T-helper 2 cell treated with Interferon-gamma antibody and Interleukin-4, amounts not matched to agents 5 μg/mL and 100 μg/mL, for 36 hours (primary cell): ENCODE data around the gene ACBD5.
A peak's percentile ranks its signal among the peaks of the same experiment; 100 is the strongest.
"Not testable (repeated sequence)": the region's sequence is repeated elsewhere in the genome, so short reads cannot be mapped to it uniquely, and the experiment has no call there.

Experiments
- DNase-seq: peaks from one replicate; pipeline ENCODE4 v3.0.0; 2021; ENCODE audit warnings: low spot score
- H3K27ac Mint-ChIP-seq: one replicate; pipeline ENCODE4 v1.8.0; 2021; ENCODE audit warnings: mild to moderate bottlenecking, mixed read lengths
- H3K27me3 Mint-ChIP-seq: one replicate; pipeline ENCODE4 v1.8.0; 2021; ENCODE audit warnings: low read depth, mixed read lengths
- H3K36me3 Mint-ChIP-seq: one replicate; pipeline ENCODE4 v1.8.0; 2021; ENCODE audit warnings: low read depth, mixed read lengths
- H3K4me1 Mint-ChIP-seq: one replicate; pipeline ENCODE4 v1.8.0; 2021; ENCODE audit warnings: low read depth, mixed read lengths
- H3K4me3 Mint-ChIP-seq: one replicate; pipeline ENCODE4 v1.8.0; 2022; ENCODE audit warnings: mild to moderate bottlenecking, moderate library complexity, mixed read lengths
- H3K9me3 Mint-ChIP-seq: one replicate; pipeline ENCODE4 v1.8.0; 2021; ENCODE audit warnings: mixed read lengths

The ACBD5 gene

GRCh38 chr10:27247006-27247405 is 6.4 kb upstream of the ACBD5 start:
- Mint-ChIP-seq H3K4me3 (no peak overlapping the region), H3K9me3 (no peaks in the 10 kb centered on the region)

GRCh38 chr10:27245836-27246235 is 5.2 kb upstream of the ACBD5 start:
- peaks cover 15% of the 10 kb centered on the region for H3K4me1 Mint-ChIP-seq
- H3K27me3 Mint-ChIP-seq: no peaks in the 10 kb centered on the region
- no peaks in the 10 kb centered on the region for H3K9me3 Mint-ChIP-seq
- no peak for DNase-seq
- no peak overlapping the region for H3K27ac Mint-ChIP-seq
- H3K4me3 Mint-ChIP-seq: no peak overlapping the region
- peaks cover 3% of the 10 kb centered on the region for H3K36me3 Mint-ChIP-seq

More at GRCh38 chr10:27247006-27247405, 6.4 kb upstream of the ACBD5 start:
- Mint-ChIP-seq H3K27me3 (no peaks in the 10 kb centered on the region), H3K27ac (no peak overlapping the region), H3K36me3 (peaks cover 3% of the 10 kb centered on the region), H3K4me1 (peaks cover 9% of the 10 kb centered on the region)
- DNase-seq: no peak

GRCh38 chr10:27244976-27245375 is 4.4 kb upstream of the ACBD5 start:
- no peak overlapping the region for H3K4me3 Mint-ChIP-seq
- H3K27me3 Mint-ChIP-seq: no peaks in the 10 kb centered on the region
- peaks cover 5% of the 10 kb centered on the region for H3K36me3 Mint-ChIP-seq
- H3K27ac Mint-ChIP-seq: no peak overlapping the region
- no peak for DNase-seq
- H3K4me1 Mint-ChIP-seq: peaks cover 15% of the 10 kb centered on the region
- no peaks in the 10 kb centered on the region for H3K9me3 Mint-ChIP-seq

GRCh38 chr10:27242951-27243551 is 2.5 kb upstream of the ACBD5 start:
- peak overlapping the region; percentile 97 for H3K27ac Mint-ChIP-seq
- peak overlapping the region; percentile 92 for H3K4me3 Mint-ChIP-seq
- H3K27me3 Mint-ChIP-seq: no peaks in the 10 kb centered on the region
- DNase-seq: peak; percentile 73
- H3K4me1 Mint-ChIP-seq: peaks cover 20% of the 10 kb centered on the region
- peaks cover 5% of the 10 kb centered on the region for H3K36me3 Mint-ChIP-seq
- H3K9me3 Mint-ChIP-seq: no peaks in the 10 kb centered on the region

GRCh38 chr10:27242473-27242950 is 1.9 kb upstream of the ACBD5 start:
- H3K4me3 Mint-ChIP-seq: peak overlapping the region; percentile 92
- H3K27me3 Mint-ChIP-seq: no peaks in the 10 kb centered on the region
- peak overlapping the region; percentile 97 for H3K27ac Mint-ChIP-seq
- no peak for DNase-seq
- peaks cover 20% of the 10 kb centered on the region for H3K4me1 Mint-ChIP-seq
- peaks cover 5% of the 10 kb centered on the region for H3K36me3 Mint-ChIP-seq
- no peaks in the 10 kb centered on the region for H3K9me3 Mint-ChIP-seq

GRCh38 chr10:27241652-27242472 is 1.3 kb upstream of the ACBD5 start:
- Mint-ChIP-seq H3K4me3 (peak overlapping the region; percentile 92), H3K27me3 (no peaks in the 10 kb centered on the region), H3K36me3 (peaks cover 5% of the 10 kb centered on the region), H3K4me1 (peaks cover 20% of the 10 kb centered on the region), H3K9me3 (no peaks in the 10 kb centered on the region), H3K27ac (peak overlapping the region; percentile 97)
- peak; percentile 91 for DNase-seq

- Mint-ChIP-seq H3K4me1 (peaks cover 20% of the 10 kb centered on the region), H3K27ac (peak overlapping the region; percentile 97), H3K36me3 (peaks cover 5% of the 10 kb centered on the region), H3K9me3 (no peaks in the 10 kb centered on the region), H3K27me3 (no peaks in the 10 kb centered on the region), H3K4me3 (peak overlapping the region; percentile 92)
- peak; percentile 47 for DNase-seq
These were observed 534 bp upstream of the ACBD5 start for GRCh38 chr10:27241010-27241651.

- Mint-ChIP-seq H3K4me1 (peaks cover 11% of the 10 kb centered on the region), H3K36me3 (peaks cover 12% of the 10 kb centered on the region)
- not testable (repeated sequence) for H3K27ac Mint-ChIP-seq, H3K27me3 Mint-ChIP-seq, H3K4me3 Mint-ChIP-seq, DNase-seq, H3K9me3 Mint-ChIP-seq
These were observed 3.1 kb downstream of the ACBD5 start for GRCh38 chr10:27237531-27237930.

- H3K4me1 Mint-ChIP-seq, H3K4me3 Mint-ChIP-seq, H3K27me3 Mint-ChIP-seq, H3K9me3 Mint-ChIP-seq, H3K27ac Mint-ChIP-seq, DNase-seq: not testable (repeated sequence)
- peaks cover 12% of the 10 kb centered on the region for H3K36me3 Mint-ChIP-seq
These were observed 3.9 kb downstream of the ACBD5 start for GRCh38 chr10:27236589-27237128.

GRCh38 chr10:27235706-27236105 is 4.9 kb downstream of the ACBD5 start:
- Mint-ChIP-seq H3K4me1 (peaks cover 5% of the 10 kb centered on the region), H3K27ac (no peak overlapping the region)
- no peak for DNase-seq

GRCh38 chr10:27230022-27230421 is 10.6 kb downstream of the ACBD5 start:
- Mint-ChIP-seq H3K4me1 (peaks cover 8% of the 10 kb centered on the region), H3K9me3 (no peaks in the 10 kb centered on the region), H3K27me3 (no peaks in the 10 kb centered on the region), H3K27ac (no peak overlapping the region), H3K36me3 (peaks cover 22% of the 10 kb centered on the region), H3K4me3 (no peak overlapping the region)
- DNase-seq: no peak

More at GRCh38 chr10:27235706-27236105, 4.9 kb downstream of the ACBD5 start:
- peaks cover 15% of the 10 kb centered on the region for H3K36me3 Mint-ChIP-seq
- no peaks in the 10 kb centered on the region for H3K27me3 Mint-ChIP-seq
- H3K9me3 Mint-ChIP-seq: no peaks in the 10 kb centered on the region
- no peak overlapping the region for H3K4me3 Mint-ChIP-seq

- Mint-ChIP-seq H3K4me1 (peaks cover 11% of the 10 kb centered on the region), H3K27ac (peak overlapping the region; percentile 62), H3K9me3 (no peaks in the 10 kb centered on the region), H3K4me3 (no peak overlapping the region), H3K27me3 (no peaks in the 10 kb centered on the region), H3K36me3 (peaks cover 16% of the 10 kb centered on the region)
- DNase-seq: no peak
These were observed 14.8 kb downstream of the ACBD5 start for GRCh38 chr10:27225642-27226257.

- H3K27me3 Mint-ChIP-seq: no peaks in the 10 kb centered on the region
- no peak overlapping the region for H3K27ac Mint-ChIP-seq
- H3K36me3 Mint-ChIP-seq: peaks cover 11% of the 10 kb centered on the region
- H3K4me3 Mint-ChIP-seq: no peak overlapping the region
- H3K9me3 Mint-ChIP-seq: no peaks in the 10 kb centered on the region
- peaks cover 11% of the 10 kb centered on the region for H3K4me1 Mint-ChIP-seq
- DNase-seq: no peak
These were observed 15.5 kb downstream of the ACBD5 start for GRCh38 chr10:27225011-27225590.
